ENCODE data around the gene CFAP91. TPM values are rescaled to one million over a fixed set of nuclear protein-coding genes. Genes with fewer than 3 reads are reported as not detected.
A peak's percentile ranks its signal among the peaks of the same experiment; 100 is the strongest.

The CFAP91 gene
- total and polyA plus RNA-seq, 4 donors = 8.8 to 18.3 (median 14.3) TPM

DNA sequence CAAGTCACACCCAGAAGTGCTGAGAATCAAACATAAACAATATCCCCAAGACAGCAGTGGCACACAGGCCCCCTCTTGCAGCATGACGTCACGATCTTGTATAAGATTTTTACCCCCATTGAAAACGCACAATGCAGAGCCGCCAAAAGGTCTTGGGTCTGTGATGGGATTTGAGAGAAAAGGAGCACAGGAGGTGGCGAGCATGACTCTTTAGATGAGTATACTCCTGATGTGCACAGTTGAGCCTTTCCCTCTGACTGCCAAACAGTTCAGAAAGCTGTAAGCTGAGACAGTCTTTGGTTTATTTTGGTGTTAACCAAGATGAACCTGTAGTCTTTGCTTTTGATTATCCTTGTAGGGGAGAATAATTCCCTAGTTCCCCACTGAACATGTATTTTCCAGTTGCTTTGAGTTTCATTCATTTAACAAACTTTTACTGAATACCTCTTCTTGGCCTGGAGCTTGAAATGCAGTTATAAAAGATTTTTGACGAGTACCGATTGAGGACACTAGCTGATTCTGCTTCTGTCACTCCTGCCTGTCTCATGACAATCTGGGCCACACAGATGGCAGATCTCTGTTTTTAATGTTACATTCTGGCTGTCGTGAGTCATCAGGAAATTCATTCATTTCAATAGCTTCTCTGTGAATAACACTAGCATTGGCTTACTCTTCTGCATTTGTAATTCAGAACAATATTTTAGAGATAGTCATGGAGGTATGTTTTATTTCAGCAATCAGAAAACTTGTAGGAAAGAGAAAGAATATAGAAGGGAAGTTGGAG lies 28.9 kb downstream of the CFAP91 start:
- 47% methylated on average over 6 of the region's 8 CpGs for WGBS (ENCODE audit: insufficient coverage)
- peak in 2 of 6 donors; percentile 36 to 84 for DNase-seq (ENCODE audit: low read depth in 4 of 6, low spot score in 6 of 6)
- Histone ChIP-seq H3K4me3 (ENCODE audit: low read depth, low read length) (no peak overlapping the region), H3K27ac (ENCODE audit: low read depth, low read length) (no peak overlapping the region), H3K27me3 (ENCODE audit: control insufficient read depth, insufficient read depth, low read length) (no peaks in the 10 kb centered on the region), H3K36me3 (ENCODE audit: control insufficient read depth, insufficient read depth, low read length) (peaks cover 5% of the 10 kb centered on the region), H3K9me3 (ENCODE audit: control insufficient read depth, insufficient read depth, low read length) (no peaks in the 10 kb centered on the region), H3K4me1 (ENCODE audit: control insufficient read depth, insufficient read depth, low read length) (no peaks in the 10 kb centered on the region)

DNA sequence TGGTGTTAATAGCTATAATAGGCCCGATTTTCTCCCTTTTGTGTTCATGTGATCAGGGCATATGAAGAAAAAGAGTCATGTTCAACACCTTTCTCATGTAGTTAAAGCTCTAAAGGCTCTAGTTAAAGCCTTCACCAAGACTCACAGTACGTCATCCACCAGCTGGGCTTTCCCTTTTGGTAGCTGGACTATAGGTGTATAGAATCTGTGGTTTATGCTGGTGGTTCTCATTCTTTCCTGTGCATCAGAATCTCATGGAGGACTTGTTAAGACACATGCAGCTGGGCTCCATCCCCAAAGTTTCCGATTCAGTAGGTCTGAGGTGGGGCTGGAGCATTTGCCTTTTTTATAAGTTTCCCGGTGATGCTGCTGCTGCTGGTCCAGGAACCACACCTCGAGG lies 31.0 kb downstream of the CFAP91 start:
- no peaks in the 10 kb centered on the region for H3K4me1 ChIP-seq (ENCODE audit: control insufficient read depth, insufficient read depth, low read length)
- WGBS (ENCODE audit: insufficient coverage) = 83% methylated on average over 1 of the region's 5 CpGs
- no peak for DNase-seq (ENCODE audit: low read depth in 4 of 6, low spot score in 6 of 6)
- no peaks in the 10 kb centered on the region for H3K27me3 ChIP-seq (ENCODE audit: control insufficient read depth, insufficient read depth, low read length)
- no peaks in the 10 kb centered on the region for H3K9me3 ChIP-seq (ENCODE audit: control insufficient read depth, insufficient read depth, low read length)
- H3K36me3 ChIP-seq (ENCODE audit: control insufficient read depth, insufficient read depth, low read length) = peaks cover 5% of the 10 kb centered on the region
- no peak overlapping the region for H3K27ac ChIP-seq (ENCODE audit: low read depth, low read length)
- H3K4me3 ChIP-seq (ENCODE audit: low read depth, low read length) = no peak overlapping the region

DNA sequence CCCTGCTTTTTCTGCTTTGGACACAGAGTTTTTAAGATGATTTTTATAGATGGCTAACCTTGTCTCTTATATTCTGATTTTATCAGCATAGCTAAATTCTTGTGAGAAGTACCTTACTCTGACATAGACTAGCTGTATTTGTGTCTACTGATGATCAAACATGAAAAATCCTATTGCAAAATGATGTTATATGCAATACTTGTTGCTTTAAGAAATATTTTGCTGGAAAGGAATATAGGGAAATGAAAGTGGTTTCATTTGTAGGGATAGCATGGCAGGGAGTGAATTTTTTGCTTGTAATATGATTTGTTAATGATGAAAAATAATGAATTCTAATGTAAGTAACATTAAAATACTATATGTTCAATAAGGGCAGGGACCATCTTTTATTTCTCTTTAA lies 35.9 kb downstream of the CFAP91 start:
- Histone ChIP-seq H3K27ac (ENCODE audit: low read depth, low read length) (no peak overlapping the region), H3K4me1 (ENCODE audit: control insufficient read depth, insufficient read depth, low read length) (no peaks in the 10 kb centered on the region), H3K4me3 (ENCODE audit: low read depth, low read length) (no peak overlapping the region), H3K36me3 (ENCODE audit: control insufficient read depth, insufficient read depth, low read length) (peaks cover 5% of the 10 kb centered on the region), H3K9me3 (ENCODE audit: control insufficient read depth, insufficient read depth, low read length) (no peaks in the 10 kb centered on the region), H3K27me3 (ENCODE audit: control insufficient read depth, insufficient read depth, low read length) (no peaks in the 10 kb centered on the region)
- DNase-seq (ENCODE audit: low read depth in 4 of 6, low spot score in 6 of 6) = no peak

DNA sequence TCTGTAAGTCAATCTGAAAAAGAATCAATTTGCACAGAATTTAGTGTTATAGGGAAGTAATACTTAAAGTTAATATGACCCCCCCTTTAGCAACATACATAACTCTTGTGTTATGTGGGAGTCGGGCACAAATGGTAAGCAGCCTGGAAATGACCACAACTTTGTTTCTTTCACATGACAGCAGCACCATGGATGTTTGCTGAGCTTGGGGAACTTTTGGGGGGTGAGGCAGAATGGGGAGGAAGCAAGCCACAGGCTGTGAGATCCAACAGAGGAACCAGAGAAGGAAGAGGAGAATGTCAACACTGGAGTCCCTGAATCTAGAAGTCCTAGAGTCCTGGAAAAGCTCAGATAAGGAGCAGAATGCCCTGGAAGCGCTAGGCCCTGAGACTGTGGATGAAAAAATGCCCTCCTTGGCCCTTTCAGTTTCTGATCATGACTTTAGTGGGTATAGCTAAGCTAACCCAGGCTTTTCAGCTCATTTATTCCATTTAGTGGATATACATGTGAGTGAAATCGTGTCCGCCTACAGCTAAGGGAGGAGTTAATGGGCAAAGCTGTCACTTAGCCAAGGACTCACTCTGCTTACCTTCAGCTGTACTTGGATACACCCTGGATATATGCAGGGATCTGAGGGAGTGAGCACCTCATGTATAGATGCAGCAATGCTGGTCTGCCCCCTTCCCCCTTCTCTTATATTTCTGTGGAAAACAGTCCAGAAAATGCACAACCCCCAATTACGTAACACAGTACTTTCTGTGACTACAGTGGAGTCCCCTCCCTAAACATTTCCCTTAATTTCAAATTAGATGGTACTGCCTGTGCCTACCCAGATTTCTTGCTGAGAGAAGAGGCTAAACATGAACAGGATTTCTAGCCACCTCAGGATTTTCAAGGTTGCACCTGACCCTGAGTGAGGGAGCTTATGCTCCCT lies 39.1 kb downstream of the CFAP91 start:
- 100% methylated on average over 2 of the region's 5 CpGs for WGBS (ENCODE audit: insufficient coverage)
- Histone ChIP-seq H3K36me3 (ENCODE audit: control insufficient read depth, insufficient read depth, low read length) (peaks cover 7% of the 10 kb centered on the region), H3K27me3 (ENCODE audit: control insufficient read depth, insufficient read depth, low read length) (no peaks in the 10 kb centered on the region), H3K4me1 (ENCODE audit: control insufficient read depth, insufficient read depth, low read length) (no peaks in the 10 kb centered on the region), H3K9me3 (ENCODE audit: control insufficient read depth, insufficient read depth, low read length) (no peaks in the 10 kb centered on the region), H3K4me3 (ENCODE audit: low read depth, low read length) (no peak overlapping the region), H3K27ac (ENCODE audit: low read depth, low read length) (no peak overlapping the region)
- no peak for DNase-seq (ENCODE audit: low read depth in 4 of 6, low spot score in 6 of 6)

DNA sequence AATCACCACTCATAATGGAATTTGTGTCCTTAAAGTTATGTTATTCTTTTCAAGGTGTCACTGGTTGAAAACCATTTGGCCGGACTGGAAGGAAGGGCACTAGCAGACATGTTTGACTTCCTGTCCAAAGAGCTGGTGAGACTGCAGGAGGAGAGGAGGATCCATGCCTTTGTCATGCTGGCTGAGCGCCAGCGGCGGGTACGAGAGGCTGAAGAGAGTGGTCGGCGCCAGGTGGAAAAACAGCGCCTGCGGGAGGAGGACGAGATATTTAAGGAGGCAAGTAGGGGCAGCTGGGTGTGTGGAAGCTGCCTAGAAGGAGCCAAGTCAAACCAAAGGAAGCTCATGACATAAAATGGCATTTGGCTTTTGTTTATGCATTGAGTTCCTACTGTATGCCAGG lies 41.1 kb downstream of the CFAP91 start:
- no peak for DNase-seq (ENCODE audit: low read depth in 4 of 6, low spot score in 6 of 6)
- Histone ChIP-seq H3K4me1 (ENCODE audit: control insufficient read depth, insufficient read depth, low read length) (no peaks in the 10 kb centered on the region), H3K27ac (ENCODE audit: low read depth, low read length) (no peak overlapping the region), H3K27me3 (ENCODE audit: control insufficient read depth, insufficient read depth, low read length) (no peaks in the 10 kb centered on the region), H3K9me3 (ENCODE audit: control insufficient read depth, insufficient read depth, low read length) (no peaks in the 10 kb centered on the region), H3K4me3 (ENCODE audit: low read depth, low read length) (no peak overlapping the region), H3K36me3 (ENCODE audit: control insufficient read depth, insufficient read depth, low read length) (peaks cover 7% of the 10 kb centered on the region)
- 89% methylated on average over 9 of the region's 10 CpGs for WGBS (ENCODE audit: insufficient coverage)

DNA sequence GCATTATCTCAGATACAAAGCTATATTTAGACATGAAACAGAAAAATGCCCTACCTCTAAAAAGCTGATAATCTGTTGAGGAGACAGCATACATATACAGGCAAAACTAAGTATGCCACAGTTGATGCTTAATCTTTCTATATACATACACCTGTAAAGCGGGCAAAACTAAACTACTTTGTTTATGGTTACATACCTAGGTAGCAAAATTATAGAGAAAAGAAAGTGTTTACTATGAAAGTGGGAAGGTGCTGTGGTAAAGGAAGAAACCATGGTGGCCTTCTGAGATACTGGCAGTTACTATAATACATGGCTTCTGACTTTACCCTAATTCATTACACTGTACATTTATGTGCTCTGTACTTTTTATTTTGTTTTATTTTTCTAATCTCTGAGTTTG lies 43.1 kb downstream of the CFAP91 start:
- no CpG with 5 or more reads among the region's 1 CpG for whole genome bisulfite sequencing (ENCODE audit: insufficient coverage)
- H3K4me3 ChIP-seq (ENCODE audit: low read depth, low read length) = no peak overlapping the region
- H3K36me3 ChIP-seq (ENCODE audit: control insufficient read depth, insufficient read depth, low read length) = peaks cover 4% of the 10 kb centered on the region
- H3K4me1 ChIP-seq (ENCODE audit: control insufficient read depth, insufficient read depth, low read length) = no peaks in the 10 kb centered on the region
- no peak for DNase-seq (ENCODE audit: low read depth in 4 of 6, low spot score in 6 of 6)
- no peaks in the 10 kb centered on the region for H3K9me3 ChIP-seq (ENCODE audit: control insufficient read depth, insufficient read depth, low read length)
- H3K27ac ChIP-seq (ENCODE audit: low read depth, low read length) = no peak overlapping the region
- H3K27me3 ChIP-seq (ENCODE audit: control insufficient read depth, insufficient read depth, low read length) = no peaks in the 10 kb centered on the region

DNA sequence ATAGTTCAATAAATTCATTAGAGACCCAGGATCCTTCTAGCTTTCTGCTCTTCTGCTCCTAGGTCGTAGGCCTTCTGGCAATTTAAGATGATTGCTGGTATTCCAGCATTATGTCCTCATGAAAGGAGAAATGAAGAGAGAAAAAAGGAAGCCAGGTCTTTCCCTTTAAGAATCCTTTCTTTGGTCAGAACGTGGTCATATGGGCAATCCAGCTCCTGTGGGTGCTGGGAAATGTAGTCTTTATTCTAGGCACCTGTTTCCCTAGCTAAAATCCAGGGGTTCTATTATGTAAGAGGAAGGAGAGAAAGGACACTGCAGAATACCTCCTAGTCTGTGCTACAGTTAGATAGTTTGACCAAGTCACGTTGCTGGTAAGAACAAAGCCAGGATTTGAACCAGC lies 43.6 kb downstream of the CFAP91 start:
- 62% methylated on average over 3 of the region's 3 CpGs for WGBS (ENCODE audit: insufficient coverage)
- no peak for DNase-seq (ENCODE audit: low read depth in 4 of 6, low spot score in 6 of 6)
- peaks cover 4% of the 10 kb centered on the region for H3K36me3 ChIP-seq (ENCODE audit: control insufficient read depth, insufficient read depth, low read length)
- no peaks in the 10 kb centered on the region for H3K9me3 ChIP-seq (ENCODE audit: control insufficient read depth, insufficient read depth, low read length)
- no peaks in the 10 kb centered on the region for H3K4me1 ChIP-seq (ENCODE audit: control insufficient read depth, insufficient read depth, low read length)
- H3K27ac ChIP-seq (ENCODE audit: low read depth, low read length) = no peak overlapping the region
- H3K4me3 ChIP-seq (ENCODE audit: low read depth, low read length) = no peak overlapping the region
- no peaks in the 10 kb centered on the region for H3K27me3 ChIP-seq (ENCODE audit: control insufficient read depth, insufficient read depth, low read length)

DNA sequence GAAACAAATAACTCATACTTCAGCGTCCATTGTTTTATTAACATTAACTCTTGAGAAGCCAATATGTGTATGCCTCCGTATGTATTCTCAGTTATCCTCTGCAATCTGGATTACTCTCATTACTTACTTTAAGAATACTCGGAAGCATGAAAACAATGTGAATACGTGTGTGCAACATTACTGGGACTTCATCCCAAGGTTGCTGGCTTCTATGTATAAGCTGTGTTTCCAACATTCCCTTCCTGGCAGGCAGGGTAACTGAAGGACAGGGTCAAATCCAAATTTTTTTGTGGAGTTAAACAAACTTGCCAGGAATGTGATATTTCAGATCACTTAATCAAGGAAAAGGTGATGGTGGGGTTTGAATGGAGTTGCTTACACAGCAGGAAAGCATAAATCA lies 44.5 kb downstream of the CFAP91 start:
- Histone ChIP-seq H3K9me3 (ENCODE audit: control insufficient read depth, insufficient read depth, low read length) (no peaks in the 10 kb centered on the region), H3K4me3 (ENCODE audit: low read depth, low read length) (no peak overlapping the region), H3K4me1 (ENCODE audit: control insufficient read depth, insufficient read depth, low read length) (no peaks in the 10 kb centered on the region), H3K27ac (ENCODE audit: low read depth, low read length) (no peak overlapping the region), H3K27me3 (ENCODE audit: control insufficient read depth, insufficient read depth, low read length) (no peaks in the 10 kb centered on the region), H3K36me3 (ENCODE audit: control insufficient read depth, insufficient read depth, low read length) (peaks cover 4% of the 10 kb centered on the region)
- 91% methylated on average over 4 of the region's 4 CpGs for WGBS (ENCODE audit: insufficient coverage)
- no peak for DNase-seq (ENCODE audit: low read depth in 4 of 6, low spot score in 6 of 6)

DNA sequence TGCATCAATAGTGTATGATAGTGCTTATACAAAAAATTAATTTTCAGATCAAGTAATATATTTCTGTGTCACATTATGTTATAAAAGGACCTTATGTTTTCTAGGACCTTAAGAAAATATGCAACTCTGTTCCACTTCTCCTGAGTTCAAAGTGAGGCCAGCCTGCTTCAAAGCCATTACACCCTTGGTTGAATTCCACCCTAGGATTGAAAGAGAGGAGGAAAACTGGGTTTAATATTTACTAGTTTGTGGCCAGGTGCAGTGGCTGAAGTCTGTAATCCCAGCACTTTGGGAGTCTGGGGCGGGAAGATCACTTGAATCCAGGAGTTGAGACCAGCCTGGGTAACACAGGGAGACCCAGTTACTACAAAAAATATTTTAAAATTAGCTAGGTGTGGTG lies 46.2 kb downstream of the CFAP91 start:
- Histone ChIP-seq H3K9me3 (ENCODE audit: control insufficient read depth, insufficient read depth, low read length) (peaks cover 4% of the 10 kb centered on the region), H3K27me3 (ENCODE audit: control insufficient read depth, insufficient read depth, low read length) (no peaks in the 10 kb centered on the region), H3K27ac (ENCODE audit: low read depth, low read length) (no peak overlapping the region), H3K4me3 (ENCODE audit: low read depth, low read length) (no peak overlapping the region), H3K36me3 (ENCODE audit: control insufficient read depth, insufficient read depth, low read length) (peaks cover 2% of the 10 kb centered on the region), H3K4me1 (ENCODE audit: control insufficient read depth, insufficient read depth, low read length) (no peaks in the 10 kb centered on the region)
- no peak for DNase-seq (ENCODE audit: low read depth in 4 of 6, low spot score in 6 of 6)
- no CpG with 5 or more reads among the region's 1 CpG for WGBS (ENCODE audit: insufficient coverage)

All from spinal cord (tissue), 10 donors.